ENCODE measurements around the gene MORN1. TPM values are rescaled to one million over a fixed set of nuclear protein-coding genes. Genes with fewer than 3 reads are reported as not detected.

Gene MORN1
- total RNA-seq, 1 donor = 13.4 TPM

- Histone ChIP-seq H3K4me2 (ENCODE audit: insufficient read depth, low read length) (no peak overlapping the region), H3K36me3 (ENCODE audit: insufficient read depth, low read length) (peaks cover 7% of the 10 kb centered on the region), H3K27ac (ENCODE audit: low read depth, low read length) (peak overlapping the region; percentile 53), H3K4me1 (ENCODE audit: insufficient read depth, low read length) (peaks cover 62% of the 10 kb centered on the region), H3K4me3 (ENCODE audit: insufficient read depth, low read length) (no peak overlapping the region), H3K27me3 (ENCODE audit: insufficient read depth, low read length) (no peaks in the 10 kb centered on the region), H3K9me3 (ENCODE audit: low read depth, low read length) (peaks cover 2% of the 10 kb centered on the region), H3K79me2 (ENCODE audit: insufficient read depth, low read length) (peaks cover 100% of the 10 kb centered on the region), H2AFZ (ENCODE audit: low read length) (no peak overlapping the region), H4K20me1 (ENCODE audit: insufficient read depth, low read length) (peaks cover 92% of the 10 kb centered on the region)
- TF ChIP-seq CTCF (IDR thresholded peaks at IDR 0.05; ENCODE audit: extremely low read depth, low read depth, low read length) = no peak
- DNase-seq (ENCODE audit: insufficient read length, low spot score, missing footprints) = peak; percentile 86
Measured at GRCh38 chr1:2274929-2275475, 116.4 kb downstream of the MORN1 start.

DNA sequence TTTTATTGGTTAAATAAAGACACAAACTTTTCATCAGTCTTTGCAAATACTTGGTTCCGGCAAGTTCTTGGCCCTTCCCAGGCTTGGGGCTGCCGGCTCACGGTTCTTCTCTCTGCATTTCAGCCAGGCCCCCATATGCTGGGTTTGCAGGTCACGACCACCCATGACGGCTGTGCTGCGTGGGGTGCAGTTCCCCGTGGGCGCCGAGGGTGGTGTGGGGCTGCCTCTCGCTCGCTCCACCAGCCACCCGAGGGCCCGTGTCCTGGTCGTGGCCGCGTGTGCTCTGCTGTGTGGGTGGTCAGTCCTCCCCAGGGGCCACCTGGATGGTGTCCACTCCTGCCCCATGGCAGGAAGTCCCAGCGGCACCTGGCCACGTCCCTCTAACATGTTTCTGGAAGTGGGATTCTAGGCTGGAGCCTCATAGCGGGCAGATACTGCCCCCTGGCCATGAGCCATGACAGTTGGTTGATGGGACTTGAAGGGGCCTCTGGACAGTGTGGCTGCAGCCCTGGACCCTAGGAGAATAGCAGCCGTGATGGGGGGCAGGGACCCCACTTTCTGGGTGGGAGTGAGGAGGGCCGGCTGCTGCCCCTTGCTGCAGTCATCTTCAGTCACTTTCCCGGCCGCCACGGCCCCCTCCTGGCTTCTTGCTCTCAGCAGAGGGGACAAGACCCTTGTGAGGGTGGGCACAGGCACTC is 117.0 kb downstream of the MORN1 start:
- Histone ChIP-seq H3K9me3 (ENCODE audit: low read depth, low read length) (peaks cover 2% of the 10 kb centered on the region), H3K4me1 (ENCODE audit: insufficient read depth, low read length) (peaks cover 58% of the 10 kb centered on the region), H4K20me1 (ENCODE audit: insufficient read depth, low read length) (peaks cover 89% of the 10 kb centered on the region), H3K79me2 (ENCODE audit: insufficient read depth, low read length) (peaks cover 99% of the 10 kb centered on the region), H3K4me2 (ENCODE audit: insufficient read depth, low read length) (no peak overlapping the region), H3K27ac (ENCODE audit: low read depth, low read length) (peak overlapping the region; percentile 53), H3K36me3 (ENCODE audit: insufficient read depth, low read length) (peaks cover 7% of the 10 kb centered on the region), H3K27me3 (ENCODE audit: insufficient read depth, low read length) (no peaks in the 10 kb centered on the region), H3K4me3 (ENCODE audit: insufficient read depth, low read length) (no peak overlapping the region), H2AFZ (ENCODE audit: low read length) (no peak overlapping the region)
- DNase-seq (ENCODE audit: insufficient read length, low spot score, missing footprints) = no peak
- TF ChIP-seq CTCF (IDR thresholded peaks at IDR 0.05; ENCODE audit: extremely low read depth, low read depth, low read length) = no peak

- Histone ChIP-seq H3K4me3 (ENCODE audit: insufficient read depth, low read length) (no peak overlapping the region), H3K27me3 (ENCODE audit: insufficient read depth, low read length) (no peaks in the 10 kb centered on the region), H3K27ac (ENCODE audit: low read depth, low read length) (peak overlapping the region; percentile 17), H3K4me2 (ENCODE audit: insufficient read depth, low read length) (no peak overlapping the region), H2AFZ (ENCODE audit: low read length) (no peak overlapping the region), H3K36me3 (ENCODE audit: insufficient read depth, low read length) (peaks cover 7% of the 10 kb centered on the region), H3K9me3 (ENCODE audit: low read depth, low read length) (peaks cover 2% of the 10 kb centered on the region), H3K79me2 (ENCODE audit: insufficient read depth, low read length) (peaks cover 99% of the 10 kb centered on the region), H4K20me1 (ENCODE audit: insufficient read depth, low read length) (peaks cover 89% of the 10 kb centered on the region), H3K4me1 (ENCODE audit: insufficient read depth, low read length) (peaks cover 51% of the 10 kb centered on the region)
- TF ChIP-seq CTCF (IDR thresholded peaks at IDR 0.05; ENCODE audit: extremely low read depth, low read depth, low read length) = no peak
- peak; percentile 87 for DNase-seq (ENCODE audit: insufficient read length, low spot score, missing footprints)
Measured at GRCh38 chr1:2273401-2274090, 117.8 kb downstream of the MORN1 start.
